Transverse colon (tissue), 4 donors: ENCODE data around the gene MYRF. TPM values are rescaled to one million over a fixed set of nuclear protein-coding genes. Genes with fewer than 3 reads are reported as not detected.

Source experiments
- DNase-seq: peaks from one replicate; pipeline ENCODE4 v3.0.0-alpha.2; 2019
- H3K27ac ChIP-seq, 4 donors: fragments of 200-600 bp; sonication (generic); 2 replicates each; pipeline ENCODE4 v1.5.1; 2016 to 2018; ENCODE audit warnings: inconsistent platforms in 4 of 4
- H3K27me3 ChIP-seq: fragments of 200-600 bp; sonication (generic); 2 replicates; pipeline ENCODE4 v1.5.1; 2017; ENCODE audit warnings: inconsistent platforms
- H3K36me3 ChIP-seq, 4 donors: fragments of 200-600 bp; sonication (generic); 2 replicates each; pipeline ENCODE4 v1.5.1; 2017 to 2019; ENCODE audit warnings: inconsistent platforms in 4 of 4
- H3K4me1 ChIP-seq, 4 donors: fragments of 200-600 bp; sonication (generic); 2 replicates each; pipeline ENCODE4 v1.5.1; 2017 to 2020; ENCODE audit warnings: inconsistent platforms in 4 of 4
- H3K4me3 ChIP-seq, 4 donors: fragments of 200-600 bp; sonication (generic); 1 replicate in 1 of 4; 2 replicates in 3 of 4; pipeline versions ENCODE4 v1.5.1 to v1.6.1; 2017 to 2019; ENCODE audit warnings: inconsistent platforms in 4 of 4
- H3K9me3 ChIP-seq, 2 donors: fragments of 200-600 bp; sonication (generic); 2 replicates each; pipeline ENCODE4 v1.5.1; 2017 to 2019; ENCODE audit warnings: inconsistent platforms in 2 of 2
- EP300 ChIP-seq: sonication (generic); formaldehyde crosslinking; IDR thresholded peaks from one replicate; pipeline ENCODE4 v1.6.1; 2017; ENCODE audit warnings: antibody characterized with exemption, low read depth
- POLR2A ChIP-seq: fragments of 450-650 bp; IDR thresholded peaks from one replicate; pipeline ENCODE4 v1.6.1; 2016; ENCODE audit warnings: antibody characterized with exemption, mild to moderate bottlenecking, moderate library complexity
- POLR2AphosphoS5 ChIP-seq, 3 donors: sonication (generic); formaldehyde crosslinking; IDR thresholded peaks; one replicate each; pipeline ENCODE4 v1.6.1; 2016; ENCODE audit warnings: antibody characterized with exemption in 3 of 3
- WGBS, 2 donors: methylation state at CpG; one replicate each; pipeline ENCODE4 v1.1.5; 2018; ENCODE audit warnings: low coverage in 1 of 2; 5-methylcytosine and 5-hydroxymethylcytosine counted together
- in situ Hi-C, 4 donors: fragments of 200-750 bp; cut with MboI; loops; one replicate each; pipeline versions ENCODE4 v1.15.0 to v1.15.1; 2017; ENCODE audit warnings: low sequenced_read_pairs in 3 of 4, low pct_ligation_motif_present in 1 of 4, low pct_unique_long_range_greater_than_20kb in 1 of 4
- intact Hi-C: fragments of 100-400 bp; cut with DNase I; formaldehyde crosslinking; loops from one replicate; pipeline ENCODE4 v1.15.1; 2023; ENCODE audit warnings: low total_unique reads
- total RNA-seq, 4 donors: library from RNA; depleted of rRNA; stranded (reverse); fragments of >200 nt; gene quantifications; one replicate each; pipeline ENCODE4 v1.1.0, GENCODE V29; 2016
- TF ChIP-seq, protein P1 (sequence below), 5 experiments: fragments of 200-600 bp in 3 of 5; fragments of 450-650 bp in 2 of 5; sonication (generic) in 3 of 5; IDR thresholded peaks; 1 replicate in 2 of 5; 2 replicates in 3 of 5; pipeline ENCODE4 v1.5.1; 2016 to 2017; ENCODE audit warnings: antibody characterized with exemption in 5 of 5, inconsistent platforms in 3 of 5, mild to moderate bottlenecking in 2 of 5, moderate library complexity in 1 of 5

Gene MYRF
- total RNA-seq, 4 donors from 2014 or later = 2.0 to 14.2 (median 10.7) TPM

DNA sequence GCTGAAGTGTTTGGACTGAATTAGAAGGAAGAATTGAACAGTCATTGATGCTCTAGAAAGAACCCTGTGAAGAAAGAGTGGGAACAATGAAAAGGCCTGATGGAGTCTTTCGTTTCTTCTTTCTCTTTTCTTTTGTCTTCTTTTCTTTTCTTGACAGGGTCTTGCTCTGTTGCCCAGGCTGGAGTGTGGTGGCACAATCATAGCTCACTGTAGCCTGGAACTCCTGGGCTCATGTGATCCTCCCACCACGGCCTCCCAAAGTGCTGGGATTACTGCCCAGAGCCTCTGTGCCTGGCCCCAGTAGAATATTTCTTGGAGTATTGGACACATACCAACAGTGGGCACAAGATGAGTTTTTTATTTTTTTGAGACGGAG is 41.4 kb downstream of the MYRF start:
- WGBS, 2 donors = 50 to 53% methylated on average over 3 of the region's 3 CpGs
- TF ChIP-seq EP300 (no peak), POLR2A (no peak), POLR2AphosphoS5 (IDR thresholded peaks at IDR 0.05) (no peak)
- TF ChIP-seq, protein P1, sequence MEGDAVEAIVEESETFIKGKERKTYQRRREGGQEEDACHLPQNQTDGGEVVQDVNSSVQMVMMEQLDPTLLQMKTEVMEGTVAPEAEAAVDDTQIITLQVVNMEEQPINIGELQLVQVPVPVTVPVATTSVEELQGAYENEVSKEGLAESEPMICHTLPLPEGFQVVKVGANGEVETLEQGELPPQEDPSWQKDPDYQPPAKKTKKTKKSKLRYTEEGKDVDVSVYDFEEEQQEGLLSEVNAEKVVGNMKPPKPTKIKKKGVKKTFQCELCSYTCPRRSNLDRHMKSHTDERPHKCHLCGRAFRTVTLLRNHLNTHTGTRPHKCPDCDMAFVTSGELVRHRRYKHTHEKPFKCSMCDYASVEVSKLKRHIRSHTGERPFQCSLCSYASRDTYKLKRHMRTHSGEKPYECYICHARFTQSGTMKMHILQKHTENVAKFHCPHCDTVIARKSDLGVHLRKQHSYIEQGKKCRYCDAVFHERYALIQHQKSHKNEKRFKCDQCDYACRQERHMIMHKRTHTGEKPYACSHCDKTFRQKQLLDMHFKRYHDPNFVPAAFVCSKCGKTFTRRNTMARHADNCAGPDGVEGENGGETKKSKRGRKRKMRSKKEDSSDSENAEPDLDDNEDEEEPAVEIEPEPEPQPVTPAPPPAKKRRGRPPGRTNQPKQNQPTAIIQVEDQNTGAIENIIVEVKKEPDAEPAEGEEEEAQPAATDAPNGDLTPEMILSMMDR (IDR thresholded peaks at IDR 0.05) = no peak
- no peak overlapping the region for H3K27ac ChIP-seq
- peaks cover 0 to 12% (median 5%) of the 10 kb centered on the region in 4 donors for H3K36me3 ChIP-seq
- intact Hi-C loops = loop anchor here (10.0 kb wide), 1 partner anchor 291 kb away; no protein-coding TSS in a partner anchor
- no peak for DNase-seq
- peak overlapping the region in 2 of 4 donors; percentile 75 to 81 for H3K4me3 ChIP-seq
- no peaks in the 10 kb centered on the region for H3K27me3 ChIP-seq
- H3K9me3 ChIP-seq = no peaks in the 10 kb centered on the region
- H3K4me1 ChIP-seq = peaks cover 5 to 24% (median 22%) of the 10 kb centered on the region in 4 donors
- in situ Hi-C loops = loop anchor here in 3 of 4 donors (10.0 to 25.0 kb wide), 3 partner anchors 161 to 318 kb away; partner anchors contain the start of genes INCENP (in 2 of the 3) and BEST1 (in 1 of the 3)

DNA sequence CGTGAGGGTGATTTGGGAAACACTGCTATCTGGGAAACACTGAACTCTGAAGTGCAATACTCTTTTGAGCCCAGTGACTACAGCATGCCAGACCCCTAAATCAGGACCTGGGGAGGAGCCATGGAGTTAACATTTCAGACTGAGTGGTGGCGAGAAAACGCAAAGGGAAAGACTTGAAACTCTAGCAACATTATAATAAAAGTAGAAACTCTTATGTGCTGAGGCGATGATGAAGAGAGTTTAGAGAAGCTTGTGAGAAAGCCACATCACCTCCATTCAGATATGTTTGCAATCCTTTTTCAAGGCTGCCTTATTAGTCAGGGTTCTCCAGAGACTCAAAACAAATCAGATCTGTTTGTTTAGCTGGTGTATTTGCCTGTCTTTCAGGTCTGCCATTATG is 42.1 kb downstream of the MYRF start:
- in situ Hi-C loops = loop anchor here in 3 of 4 donors (10.0 to 25.0 kb wide), 3 partner anchors 160 to 318 kb away; partner anchors contain the start of genes INCENP (in 2 of the 3) and BEST1 (in 1 of the 3)
- Histone ChIP-seq H3K4me3 (no peak overlapping the region), H3K27me3 (no peaks in the 10 kb centered on the region), H3K27ac (no peak overlapping the region), H3K36me3 (peaks cover 0 to 8% (median 2%) of the 10 kb centered on the region in 4 donors), H3K9me3 (no peaks in the 10 kb centered on the region), H3K4me1 (peaks cover 5 to 24% (median 22%) of the 10 kb centered on the region in 4 donors)
- no peak for TF ChIP-seq POLR2A
- TF ChIP-seq, protein P1 (IDR thresholded peaks at IDR 0.05) = no peak
- no peak for TF ChIP-seq POLR2AphosphoS5 (IDR thresholded peaks at IDR 0.05)
- TF ChIP-seq EP300 = no peak
- no peak for DNase-seq
- intact Hi-C loops = loop anchor here (10.0 kb wide), 1 partner anchor 290 kb away; no protein-coding TSS in a partner anchor
- 85 to 90% methylated on average over 4 of the region's 4 CpGs for WGBS, 2 donors

DNA sequence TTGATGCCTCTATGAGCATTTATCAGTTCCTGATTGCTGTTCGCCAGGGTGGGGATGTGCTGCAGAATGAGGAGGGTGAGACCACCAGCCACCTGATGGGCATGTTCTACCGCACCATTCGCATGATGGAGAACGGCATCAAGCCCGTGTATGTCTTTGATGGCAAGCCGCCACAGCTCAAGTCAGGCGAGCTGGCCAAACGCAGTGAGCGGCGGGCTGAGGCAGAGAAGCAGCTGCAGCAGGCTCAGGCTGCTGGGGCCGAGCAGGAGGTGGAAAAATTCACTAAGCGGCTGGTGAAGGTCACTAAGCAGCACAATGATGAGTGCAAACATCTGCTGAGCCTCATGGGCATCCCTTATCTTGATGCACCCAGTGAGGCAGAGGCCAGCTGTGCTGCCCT is 43.0 kb downstream of the MYRF start:
- no peak for DNase-seq
- intact Hi-C loops = loop anchor here (10.0 kb wide), 1 partner anchor 289 kb away; no protein-coding TSS in a partner anchor
- in situ Hi-C loops = loop anchor here in 3 of 4 donors (10.0 to 25.0 kb wide), 3 partner anchors 159 to 317 kb away; partner anchors contain the start of genes INCENP (in 2 of the 3) and BEST1 (in 1 of the 3)
- Histone ChIP-seq H3K36me3 (no peaks in the 10 kb centered on the region), H3K27ac (no peak overlapping the region), H3K4me3 (no peak overlapping the region), H3K9me3 (no peaks in the 10 kb centered on the region), H3K27me3 (no peaks in the 10 kb centered on the region), H3K4me1 (peaks cover 5 to 24% (median 22%) of the 10 kb centered on the region in 4 donors)
- TF ChIP-seq POLR2A = no peak
- no peak for TF ChIP-seq POLR2AphosphoS5 (IDR thresholded peaks at IDR 0.05)
- TF ChIP-seq, protein P1 (IDR thresholded peaks at IDR 0.05) = no peak
- 93% methylated on average over 12 of the region's 12 CpGs; no CpG with 5 or more reads in 1 of the 2 donors for WGBS, 2 donors

DNA sequence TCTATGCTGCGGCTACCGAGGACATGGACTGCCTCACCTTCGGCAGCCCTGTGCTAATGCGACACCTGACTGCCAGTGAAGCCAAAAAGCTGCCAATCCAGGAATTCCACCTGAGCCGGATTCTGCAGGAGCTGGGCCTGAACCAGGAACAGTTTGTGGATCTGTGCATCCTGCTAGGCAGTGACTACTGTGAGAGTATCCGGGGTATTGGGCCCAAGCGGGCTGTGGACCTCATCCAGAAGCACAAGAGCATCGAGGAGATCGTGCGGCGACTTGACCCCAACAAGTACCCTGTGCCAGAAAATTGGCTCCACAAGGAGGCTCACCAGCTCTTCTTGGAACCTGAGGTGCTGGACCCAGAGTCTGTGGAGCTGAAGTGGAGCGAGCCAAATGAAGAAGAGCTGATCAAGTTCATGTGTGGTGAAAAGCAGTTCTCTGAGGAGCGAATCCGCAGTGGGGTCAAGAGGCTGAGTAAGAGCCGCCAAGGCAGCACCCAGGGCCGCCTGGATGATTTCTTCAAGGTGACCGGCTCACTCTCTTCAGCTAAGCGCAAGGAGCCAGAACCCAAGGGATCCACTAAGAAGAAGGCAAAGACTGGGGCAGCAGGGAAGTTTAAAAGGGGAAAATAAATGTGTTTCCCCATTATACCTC is 43.6 kb downstream of the MYRF start:
- intact Hi-C loops (loop anchor here (10.0 kb wide), 1 partner anchor 289 kb away; no protein-coding TSS in a partner anchor), in situ Hi-C loops (loop anchor here in 3 of 4 donors (10.0 to 25.0 kb wide), 3 partner anchors 159 to 316 kb away; partner anchors contain the start of genes INCENP (in 2 of the 3) and BEST1 (in 1 of the 3))
- no peak for DNase-seq
- Histone ChIP-seq H3K4me3 (no peak overlapping the region), H3K9me3 (no peaks in the 10 kb centered on the region), H3K4me1 (peaks cover 5 to 24% (median 19%) of the 10 kb centered on the region in 4 donors), H3K27me3 (no peaks in the 10 kb centered on the region), H3K27ac (no peak overlapping the region), H3K36me3 (no peaks in the 10 kb centered on the region)
- 94% methylated on average over 5 to 18 of the region's 18 CpGs for WGBS, 2 donors
- TF ChIP-seq POLR2A (no peak), POLR2AphosphoS5 (IDR thresholded peaks at IDR 0.05) (no peak), EP300 (no peak)
- TF ChIP-seq, protein P1 (IDR thresholded peaks at IDR 0.05) = no peak
